Activated CD8-positive, alpha-beta memory T cell treated with anti-CD3 and anti-CD28 coated beads for 4 hours (primary cell): ENCODE data around the gene SCGB3A2.

Experiments
- DNase-seq, 2 donors: peaks; one replicate each; pipeline ENCODE4 v3.0.0-alpha.2; 2020; ENCODE audit warnings: low read depth in 2 of 2

Gene SCGB3A2, protein sequence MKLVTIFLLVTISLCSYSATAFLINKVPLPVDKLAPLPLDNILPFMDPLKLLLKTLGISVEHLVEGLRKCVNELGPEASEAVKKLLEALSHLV

DNA sequence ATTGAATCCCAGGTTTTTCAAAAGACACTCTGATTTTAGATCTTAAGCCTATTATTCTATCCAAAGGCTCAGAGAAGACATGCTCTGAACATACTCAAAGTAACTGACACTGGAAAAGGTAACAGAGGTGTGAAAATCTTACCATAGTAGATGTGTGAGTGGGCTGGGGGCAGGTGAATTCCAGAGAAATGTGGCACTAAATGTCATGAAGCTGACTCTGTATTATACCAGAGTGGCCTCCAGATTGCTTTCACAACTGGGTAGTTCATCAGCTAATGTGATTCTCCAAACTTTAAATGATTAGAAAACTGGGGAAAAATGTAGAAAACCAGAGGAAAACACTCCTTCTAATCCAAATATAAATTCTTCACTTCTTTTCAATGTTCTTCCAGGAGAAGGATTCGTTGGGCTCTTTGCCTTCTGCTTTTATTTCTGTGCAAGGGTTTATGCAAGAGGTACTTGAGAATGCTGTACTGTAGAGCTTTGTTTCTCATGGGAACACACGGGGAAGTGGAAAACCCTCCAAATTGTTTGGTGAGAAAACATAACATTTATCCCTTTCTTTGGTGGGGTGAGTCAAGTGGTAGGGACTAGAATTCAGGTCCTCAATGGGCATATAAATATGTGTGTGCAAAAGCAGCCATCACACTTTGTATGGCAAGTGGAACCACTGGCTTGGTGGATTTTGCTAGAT is at the start of gene SCGB3A2:
TSS of gene SCGB3A2 (plus strand) at position 646 of the 694 bp plus-strand sequence. CDS start 93 bp downstream, outside the sequence.
- DNase-seq = no peak

DNA sequence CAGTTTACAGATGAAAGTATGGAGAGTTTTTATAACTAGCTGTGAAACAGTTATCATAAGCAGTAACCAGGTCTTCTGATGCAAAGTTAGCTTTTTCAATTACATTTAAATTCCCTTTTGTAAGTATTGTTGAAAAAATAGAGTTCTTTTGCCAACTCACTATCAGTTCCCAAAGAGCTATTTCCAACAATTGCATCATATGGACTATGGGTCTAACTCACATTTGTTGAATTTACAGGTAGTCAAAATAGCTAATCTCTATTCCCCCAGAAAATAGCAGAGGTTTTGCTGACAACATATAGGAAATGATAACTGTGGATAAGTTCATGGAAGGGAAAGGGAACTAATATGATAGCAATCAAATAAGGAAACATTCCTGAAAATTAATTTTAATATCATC is 48.5 kb upstream of the SCGB3A2 start:
- no peak for DNase-seq

DNA sequence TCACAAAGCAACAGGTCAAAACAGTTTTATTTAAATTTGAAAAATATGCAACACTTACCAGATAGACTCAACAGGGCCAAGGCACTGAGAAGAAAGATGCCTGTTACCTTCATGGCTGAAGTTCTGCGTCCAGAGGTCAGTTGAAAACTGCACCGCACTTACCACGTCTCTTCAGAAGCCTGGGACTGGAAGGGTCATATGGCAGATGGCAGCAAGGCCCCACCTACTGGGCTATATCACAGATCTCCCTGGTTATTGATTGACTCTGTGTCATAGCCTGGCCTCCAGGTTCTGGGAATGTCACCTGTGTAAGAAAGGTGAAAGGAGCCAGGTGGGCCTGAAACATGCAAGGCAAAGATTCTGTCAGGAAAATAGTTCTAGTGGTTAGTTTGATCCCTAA is 47.0 kb upstream of the SCGB3A2 start, which contains the start of gene SPINK1:
TSS of gene SPINK1 (minus strand) at position 207 of the 400 bp plus-strand sequence. CDS start at position 113, 94 bp downstream.
- DNase-seq = no peak

DNA sequence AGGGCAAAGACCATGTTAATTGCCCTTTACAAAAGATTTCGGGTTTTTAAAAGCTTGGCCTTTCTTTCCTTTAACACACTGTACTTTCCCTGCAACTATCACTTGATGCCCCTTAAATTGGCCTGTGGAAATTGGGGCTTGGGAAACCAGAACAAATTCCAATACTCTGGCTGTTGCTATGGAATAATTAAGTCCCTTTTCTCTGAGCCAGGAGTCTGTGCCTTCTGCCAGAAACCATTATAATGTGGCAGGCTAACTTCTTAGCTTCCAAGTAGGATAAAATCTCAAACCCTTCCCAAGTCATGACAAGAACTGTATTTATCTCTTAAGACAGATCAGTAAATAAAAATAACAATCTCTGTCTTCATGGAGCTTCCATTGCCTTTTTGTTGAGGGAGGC is 46.0 kb upstream of the SCGB3A2 start:
- no peak for DNase-seq

DNA sequence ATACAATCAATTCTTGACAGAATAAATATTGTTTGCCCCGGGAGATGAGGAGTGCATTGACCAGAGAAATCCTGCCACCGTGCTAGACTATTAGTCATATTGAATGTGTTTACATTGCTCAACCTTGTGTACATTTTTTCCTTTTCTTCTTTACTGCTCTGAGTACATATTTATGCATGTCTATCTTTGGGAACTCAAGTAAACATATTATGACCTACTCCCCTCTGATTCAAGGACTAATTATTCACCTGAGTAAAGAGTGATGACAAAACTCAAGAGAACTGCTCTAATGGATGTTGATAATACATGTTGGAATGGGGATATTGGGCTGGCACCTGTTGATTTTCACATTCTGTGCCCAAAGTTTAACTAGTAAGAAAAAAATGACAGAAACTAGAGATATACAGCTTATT is 43.1 kb upstream of the SCGB3A2 start:
- DNase-seq = no peak

DNA sequence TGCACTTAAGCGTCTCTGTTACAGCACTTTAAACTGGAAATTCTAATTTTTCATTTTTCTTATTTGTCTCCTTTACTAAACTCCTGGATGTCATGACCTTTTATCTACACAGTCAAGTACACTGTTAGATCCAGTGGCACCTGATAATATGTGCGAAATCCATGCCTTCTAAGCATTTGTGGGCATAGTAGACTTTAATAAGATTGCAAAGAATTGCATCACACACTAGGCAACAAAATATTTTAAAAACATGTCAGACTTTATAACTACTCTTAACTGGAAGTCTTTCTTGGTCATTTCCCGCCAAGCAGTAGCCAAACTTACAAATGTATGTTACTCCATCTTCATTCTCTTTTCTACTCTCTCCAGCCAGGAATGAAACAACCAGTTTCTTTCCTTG is 42.1 kb upstream of the SCGB3A2 start:
- no peak for DNase-seq

DNA sequence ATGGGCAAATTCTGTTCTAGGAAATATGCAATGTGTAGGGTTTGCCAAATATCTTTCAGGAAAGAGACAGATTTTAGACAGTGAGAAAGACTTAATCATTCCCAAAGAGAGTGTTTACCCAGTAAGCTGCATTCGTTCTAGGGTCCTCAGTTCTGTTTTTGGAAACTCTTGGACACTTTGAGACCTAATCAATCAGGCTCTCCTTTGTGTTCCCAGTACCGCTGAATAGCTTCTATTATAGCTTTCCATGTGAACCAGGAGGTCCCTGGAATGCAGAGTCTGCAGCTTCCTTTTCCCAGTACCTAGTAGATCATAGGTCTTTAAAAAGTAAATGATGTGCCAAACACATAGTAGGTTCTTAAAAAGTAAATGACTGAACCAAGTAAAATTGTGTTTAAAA is 35.6 kb upstream of the SCGB3A2 start:
- no peak for DNase-seq

DNA sequence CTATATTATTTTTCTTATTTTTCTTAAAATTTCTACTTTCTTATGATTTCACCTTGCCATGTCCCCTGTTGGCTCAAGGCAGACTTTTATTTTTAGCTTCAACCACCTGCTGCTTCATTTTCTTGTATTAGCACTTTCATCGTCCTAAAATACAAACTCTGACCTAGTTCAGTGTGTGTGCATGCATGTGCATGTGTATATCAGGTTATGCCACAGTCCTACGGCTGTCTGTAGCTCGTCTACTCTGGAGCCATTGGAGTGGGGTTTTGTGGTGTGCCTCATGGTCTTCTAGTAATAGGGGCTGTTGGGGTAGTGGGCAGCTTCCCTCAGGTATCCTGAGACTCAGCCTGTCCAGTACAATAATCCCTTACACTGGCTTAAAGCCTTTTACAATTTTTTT is 33.7 kb upstream of the SCGB3A2 start:
- DNase-seq = no peak

DNA sequence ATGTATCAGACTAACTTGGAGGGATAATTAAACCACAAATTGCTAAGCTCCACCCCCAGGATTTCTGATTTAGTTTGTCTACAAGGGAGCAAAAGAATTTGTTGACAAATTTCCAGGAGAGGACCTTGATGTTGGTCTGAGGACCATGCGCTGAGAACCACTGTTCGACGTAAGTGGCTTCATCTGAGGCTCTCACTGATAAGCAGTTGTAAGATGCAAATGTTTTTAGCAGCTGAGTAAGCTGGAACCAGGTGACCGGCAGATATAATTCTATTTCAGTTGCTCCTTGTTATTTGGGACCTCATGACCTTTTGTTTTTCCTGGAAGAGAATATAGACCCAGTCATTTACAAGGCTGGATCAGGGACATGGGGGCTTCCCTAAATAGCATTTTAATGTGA is 32.9 kb upstream of the SCGB3A2 start:
- no peak for DNase-seq

DNA sequence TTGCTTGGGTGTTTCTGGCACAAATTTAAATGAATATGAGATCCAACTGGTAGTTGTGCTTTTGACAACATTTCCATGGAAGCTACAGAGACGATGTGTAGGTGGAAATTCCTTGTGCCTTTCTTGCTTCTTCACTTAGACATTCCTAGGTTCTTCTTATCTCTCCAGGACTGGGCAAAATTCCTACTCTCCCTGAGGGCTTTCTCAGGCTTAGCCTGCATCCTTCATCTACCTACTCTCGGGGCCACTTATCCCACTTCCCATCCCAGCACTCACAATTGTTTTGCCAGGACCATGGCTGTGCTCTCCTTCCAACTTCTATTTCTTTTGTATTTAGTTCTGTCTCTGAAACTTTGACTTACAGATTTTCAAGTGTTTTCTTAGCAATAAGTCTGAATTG is 29.3 kb upstream of the SCGB3A2 start:
- DNase-seq = no peak

DNA sequence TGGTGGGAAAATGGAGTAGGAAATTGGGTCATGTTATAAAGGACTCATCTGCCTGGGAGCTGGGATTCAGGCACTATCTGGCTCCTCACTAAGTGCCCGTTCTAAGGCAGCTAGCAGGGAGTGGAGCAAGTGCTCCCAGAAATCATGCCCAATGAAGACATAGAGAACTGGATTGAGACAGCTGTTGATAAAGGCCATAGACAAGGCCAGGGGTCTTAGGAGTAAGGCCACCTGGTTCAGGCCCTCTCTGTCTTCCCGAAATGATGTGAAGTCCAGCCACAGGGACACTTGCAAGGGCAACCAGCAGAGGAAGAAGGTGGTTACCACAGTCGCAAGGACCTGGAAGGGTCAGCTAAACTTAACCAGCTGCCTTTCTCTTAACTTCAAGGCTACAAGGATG is 26.9 kb upstream of the SCGB3A2 start:
- DNase-seq = no peak

DNA sequence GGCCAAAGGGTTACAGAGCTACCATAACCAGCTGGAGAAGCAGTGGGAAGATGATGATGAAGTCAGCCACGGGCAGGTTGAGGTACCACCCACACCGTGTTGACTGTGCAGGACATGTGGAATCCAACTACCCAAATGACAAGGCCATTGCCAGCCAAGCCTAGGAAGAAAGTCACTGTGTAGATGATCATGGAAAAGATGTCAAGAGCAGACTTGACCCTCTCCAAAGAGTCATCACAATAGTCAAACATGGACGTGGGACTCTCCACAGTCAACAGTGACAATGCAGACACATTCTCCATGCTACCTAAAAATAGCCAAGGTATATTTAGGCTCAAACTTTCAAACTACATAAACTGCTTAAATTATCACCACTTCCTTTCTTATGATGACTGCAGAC is 26.1 kb upstream of the SCGB3A2 start:
- DNase-seq = no peak

DNA sequence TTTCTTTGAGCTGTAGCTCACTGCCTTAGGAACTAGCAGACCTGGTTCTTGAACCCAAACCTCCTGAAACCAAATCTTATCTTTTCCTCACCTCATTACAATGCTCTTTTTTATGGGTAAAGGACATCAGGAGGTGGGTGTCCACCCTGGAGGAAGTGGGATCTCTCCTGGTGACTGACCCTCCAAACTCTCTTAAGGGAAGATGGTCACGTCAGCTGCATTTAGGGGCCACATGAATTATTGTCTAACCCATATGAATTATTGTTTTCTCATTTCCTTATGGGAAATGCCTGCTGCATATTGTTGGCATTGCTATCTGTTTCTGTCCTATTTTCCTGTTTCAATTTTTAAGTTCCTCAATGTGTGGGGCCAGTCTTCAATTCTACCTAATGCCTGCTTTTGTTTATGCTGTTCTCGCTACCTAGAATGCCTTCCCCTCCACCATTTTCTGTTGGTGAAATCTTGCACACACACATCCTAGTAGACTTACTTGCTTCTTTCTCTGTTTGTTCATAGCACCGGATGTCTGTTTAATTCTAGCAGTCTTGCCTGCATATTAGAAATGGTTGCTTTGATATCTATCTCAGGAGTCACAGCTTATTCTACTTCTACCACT is 25.0 kb upstream of the SCGB3A2 start:
- no peak for DNase-seq

DNA sequence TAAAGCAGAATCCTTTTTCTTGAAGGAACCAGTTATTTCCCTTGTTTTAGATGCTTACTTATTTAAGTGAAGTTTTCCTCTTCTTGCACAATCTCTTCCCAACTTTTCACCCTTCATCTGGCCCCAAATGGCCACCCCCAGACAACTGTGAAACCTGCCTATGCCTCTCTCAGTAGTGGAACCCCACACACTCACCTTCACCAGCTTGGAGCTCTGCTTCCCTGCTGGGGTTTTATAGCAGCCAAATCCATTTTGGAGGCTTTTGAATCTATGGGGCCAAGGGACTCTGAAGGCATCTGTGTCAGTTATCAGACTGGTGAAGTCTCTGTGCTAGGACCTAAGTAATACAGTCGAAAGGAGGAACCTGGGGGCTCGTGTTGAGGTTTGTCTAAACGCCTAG is 24.2 kb upstream of the SCGB3A2 start:
- DNase-seq = no peak

DNA sequence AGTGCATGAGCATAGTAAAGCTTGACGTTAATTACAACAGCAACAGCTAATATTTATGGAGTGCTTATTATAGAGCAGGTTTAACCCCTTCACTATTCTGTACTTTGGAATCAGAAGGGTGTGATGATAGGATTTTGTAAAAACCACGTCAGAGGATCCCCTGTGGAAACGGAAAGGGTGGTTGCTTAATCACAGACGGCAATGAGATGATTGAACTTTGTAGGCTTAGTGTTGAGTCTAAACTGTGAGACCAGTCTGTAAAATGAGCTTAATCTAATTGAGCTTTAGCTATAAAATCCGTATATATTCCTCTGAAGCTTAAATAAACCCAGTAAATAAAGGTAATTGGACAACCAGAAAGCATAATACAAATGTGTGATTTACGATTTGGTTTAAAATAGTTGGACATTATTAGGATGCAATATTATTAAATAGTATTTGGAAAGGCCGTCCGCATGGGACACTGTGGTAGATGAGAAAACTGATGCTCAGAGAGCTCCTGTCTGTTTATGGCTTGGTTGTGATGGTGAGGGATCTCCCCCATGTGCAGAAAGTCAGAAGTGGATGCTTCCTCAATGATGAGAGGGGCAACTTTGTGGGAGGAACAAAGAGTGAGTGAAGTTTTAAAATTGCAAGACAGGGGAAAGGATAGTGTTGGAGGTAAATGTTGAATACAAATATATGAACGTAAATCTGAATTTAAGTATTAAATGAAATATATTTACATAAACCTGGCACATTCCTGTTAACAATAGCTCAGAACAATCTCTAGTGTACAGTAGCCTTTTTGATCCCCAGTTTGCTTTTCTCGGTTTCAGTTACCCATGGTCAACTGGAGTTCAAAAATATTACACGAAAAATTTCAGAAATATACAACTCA is 23.4 kb upstream of the SCGB3A2 start:
- DNase-seq = no peak

DNA sequence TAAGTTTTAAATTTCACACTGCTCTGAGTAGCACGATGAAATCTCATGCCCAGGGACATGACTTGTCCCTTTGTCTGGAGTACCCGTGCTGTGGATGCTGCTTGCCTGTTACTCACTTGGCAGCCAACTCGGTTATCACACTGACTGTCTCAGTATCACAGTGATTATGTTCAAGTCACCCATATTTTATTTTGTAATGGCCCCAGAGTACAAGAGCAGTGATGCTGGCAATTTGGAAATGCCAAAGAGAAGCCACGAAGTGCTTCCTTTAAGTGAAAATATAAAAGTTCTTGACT is 22.8 kb upstream of the SCGB3A2 start:
- no peak for DNase-seq

DNA sequence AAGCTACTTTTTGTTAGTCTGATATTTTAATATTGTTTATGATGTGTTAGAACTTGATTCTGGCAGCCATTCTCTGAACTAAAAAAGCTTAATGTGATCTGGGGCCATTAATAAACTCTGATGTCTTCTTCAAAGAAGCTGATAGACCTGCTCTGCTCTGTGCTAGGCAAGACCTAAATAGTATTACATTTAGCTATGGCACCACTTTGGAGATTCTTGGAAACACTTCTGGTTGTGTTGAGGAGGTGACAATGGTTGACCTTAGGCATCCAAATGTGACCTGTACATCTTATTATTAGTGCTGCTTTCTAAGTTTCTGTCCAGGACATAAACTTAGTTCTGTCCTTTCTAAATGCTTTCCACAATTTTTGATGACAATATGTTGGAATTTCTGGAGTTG is 21.7 kb upstream of the SCGB3A2 start:
- DNase-seq = no peak

DNA sequence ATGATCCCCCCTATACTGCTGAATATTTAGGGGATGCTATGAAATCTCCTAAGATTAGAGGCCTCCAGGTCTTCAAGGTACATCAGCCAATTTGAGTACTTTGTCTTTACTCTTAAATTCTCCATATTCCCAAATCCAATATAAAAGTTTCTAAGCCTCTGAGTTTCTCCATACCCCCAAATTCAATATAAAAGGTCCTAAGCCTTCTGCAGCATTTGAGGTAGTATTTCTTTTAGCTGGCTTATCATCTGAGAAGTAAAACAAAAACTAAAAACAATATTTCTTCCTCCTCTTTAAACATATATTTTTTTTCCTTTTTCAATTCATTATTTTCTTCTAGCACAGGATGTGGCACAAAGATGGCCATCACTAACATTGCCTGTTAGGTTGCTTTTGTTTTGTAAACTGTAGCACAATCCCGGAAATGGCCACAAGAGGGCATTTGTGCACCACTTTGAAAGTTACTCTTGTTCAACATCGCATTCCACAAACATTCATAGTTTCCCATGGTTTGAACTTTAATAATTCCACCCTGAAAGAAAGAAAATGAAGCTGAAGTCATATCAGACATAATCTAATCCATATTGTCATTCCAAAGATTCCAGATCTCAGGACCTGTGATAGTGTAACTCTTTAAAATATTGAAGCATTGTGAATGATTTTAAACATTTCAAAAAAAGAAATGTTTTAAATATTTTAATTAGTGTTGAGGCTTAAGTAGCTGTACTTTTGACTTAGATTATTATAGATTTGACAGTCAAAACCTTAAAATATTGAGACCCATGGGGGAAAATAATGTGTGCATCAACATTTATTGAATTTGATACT is 21.0 kb upstream of the SCGB3A2 start:
- peak in 1 of 2 donors; percentile 4 for DNase-seq

DNA sequence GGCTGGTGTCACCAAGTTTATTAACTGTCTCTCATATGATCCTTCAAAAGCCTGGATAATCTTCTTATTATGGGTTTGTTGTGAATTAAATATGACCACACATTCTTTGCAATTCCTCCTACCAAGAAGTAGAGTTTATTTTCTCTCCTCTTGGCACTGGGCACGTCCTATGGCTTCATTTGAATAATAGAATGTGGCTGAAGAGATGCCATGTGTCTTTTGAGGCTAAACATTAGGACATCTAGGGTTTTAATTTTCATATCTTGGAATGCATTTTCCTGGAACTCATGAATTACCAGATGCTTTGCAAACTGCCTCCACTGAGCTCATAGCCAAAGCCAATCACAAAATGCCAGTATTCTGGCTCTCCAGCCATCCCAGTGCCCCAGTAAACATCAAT is 19.9 kb upstream of the SCGB3A2 start:
- no peak for DNase-seq

DNA sequence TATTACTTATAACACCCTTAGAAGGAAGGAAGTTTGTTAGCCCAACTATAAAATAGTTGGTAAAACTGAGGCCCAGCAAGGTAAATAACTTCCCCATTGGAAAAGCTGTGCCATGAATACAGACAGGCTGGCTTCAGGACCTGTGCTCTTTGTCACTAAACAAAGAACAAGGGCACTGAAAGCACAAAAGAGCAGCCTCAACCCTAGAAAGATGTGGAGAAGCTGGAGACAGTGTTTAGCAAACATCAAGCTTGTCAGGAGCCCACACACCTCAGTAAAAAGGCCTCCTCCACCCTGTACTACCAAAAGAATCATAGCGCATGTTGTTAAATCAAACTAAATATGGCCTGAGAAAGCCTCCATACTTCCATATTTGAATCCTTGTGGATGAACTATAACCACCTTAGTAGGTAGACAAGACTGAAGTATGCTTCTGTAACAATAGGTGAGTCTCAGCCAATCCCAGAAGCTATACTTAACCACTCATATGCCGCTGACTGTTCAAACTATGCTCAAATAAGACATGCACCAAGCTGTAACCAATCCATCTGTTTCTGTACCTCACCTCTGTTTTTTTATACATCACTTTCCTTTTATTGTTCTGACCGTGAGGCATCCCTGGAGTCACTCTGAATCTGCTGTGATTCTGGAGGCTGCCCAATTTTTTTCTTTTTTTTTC is 18.4 kb upstream of the SCGB3A2 start:
- DNase-seq = no peak

DNA sequence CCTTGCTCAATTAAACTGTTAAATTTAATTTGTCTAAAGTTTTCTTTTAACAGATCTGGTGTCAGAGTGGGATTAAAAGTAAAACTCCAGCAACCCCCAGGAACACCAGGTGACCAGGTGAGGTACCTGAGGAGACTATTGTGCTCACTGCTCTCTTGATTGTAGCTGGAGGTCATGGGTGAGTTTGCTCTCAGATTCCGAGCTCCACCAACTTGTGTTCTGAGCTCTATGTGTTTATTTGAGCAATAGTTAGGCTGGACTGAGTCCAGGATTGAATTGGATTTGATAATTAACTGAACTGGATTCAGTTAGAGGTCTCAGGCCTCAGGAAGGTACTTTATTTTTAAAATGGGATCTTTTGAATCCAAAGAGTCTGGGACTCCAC is 17.9 kb upstream of the SCGB3A2 start:
- DNase-seq = no peak
